PC-3 (cell line): ENCODE results near the gene AHNAK2. TPM values are rescaled to one million over a fixed set of nuclear protein-coding genes. Genes with fewer than 3 reads are reported as not detected.

Source experiments
- ATAC-seq: fragments of 200-7000 bp; cut with Tn5 transposase; 2 replicates; pipeline ENCODE4 v1.9.1; 2020; ENCODE audit warnings: mild to moderate bottlenecking, moderate library complexity
- BruUV-seq: library from RNA; stranded (reverse); fragments of 400-500 nt; replicated peaks from 2 replicates; lab custom pipeline; 2021; lab: Mats Ljungman, UMichigan
- CTCF ChIA-PET: fragments of 300-600 bp; sonication (Branson Sonifier 250); formaldehyde crosslinking; loops from one replicate; lab custom pipeline; 2022; ENCODE audit warnings: antibody characterized with exemption; lab: Charles Lee
- POLR2A ChIA-PET: fragments of 300-600 bp; sonication (Branson Sonifier 250); formaldehyde crosslinking; loops from one replicate; lab custom pipeline; 2022; ENCODE audit warnings: antibody characterized with exemption; ENCODE audit not compliant: unreplicated experiment; lab: Charles Lee
- DNase-seq: peaks from one replicate; pipeline ENCODE4 v3.0.0-alpha.2; 2015
- H2AFZ ChIP-seq: fragments of 300-600 bp; sonication (generic); 2 replicates; pipeline ENCODE4 v1.6.0; 2016; ENCODE audit warnings: antibody characterized with exemption, low read length
- H3F3A ChIP-seq: fragments of 300-600 bp; sonication (generic); one replicate; pipeline ENCODE4 v1.6.0; 2017; ENCODE audit warnings: antibody characterized with exemption, low read length, control low read depth, mild to moderate bottlenecking; ENCODE audit not compliant: unreplicated experiment
- H3K27ac ChIP-seq: fragments of 300-600 bp; sonication (generic); 2 replicates; pipeline ENCODE4 v1.5.1; 2016; ENCODE audit warnings: mild to moderate bottlenecking, low read length
- H3K27me3 ChIP-seq: fragments of 300-600 bp; sonication (generic); 2 replicates; pipeline ENCODE4 v1.6.1; 2016; ENCODE audit warnings: low read length, mixed read lengths
- H3K36me3 ChIP-seq: fragments of 300-600 bp; sonication (generic); 2 replicates; pipeline ENCODE4 v1.6.1; 2016; ENCODE audit warnings: low read depth, mixed run types, low read length, mixed read lengths
- H3K4me1 ChIP-seq: fragments of 300-600 bp; sonication (generic); 2 replicates; pipeline ENCODE4 v1.5.1; 2016; ENCODE audit warnings: low read length; ENCODE audit not compliant: insufficient read depth
- H3K4me2 ChIP-seq: fragments of 300-600 bp; sonication (generic); 2 replicates; pipeline ENCODE4 v1.6.0; 2016; ENCODE audit warnings: low read length
- H3K4me3 ChIP-seq: fragments of 300-600 bp; sonication (generic); 2 replicates; pipeline ENCODE4 v1.5.1; 2016; ENCODE audit warnings: mild to moderate bottlenecking, low read length, mixed read lengths
- H3K79me2 ChIP-seq: fragments of 300-600 bp; sonication (generic); 2 replicates; pipeline ENCODE4 v1.6.1; 2017; ENCODE audit warnings: low read length, mixed read lengths
- H3K9ac ChIP-seq: fragments of 300-600 bp; sonication (generic); 2 replicates; pipeline ENCODE4 v1.6.0; 2016; ENCODE audit warnings: mild to moderate bottlenecking, low read length
- H3K9me2 ChIP-seq: fragments of 300-600 bp; sonication (generic); replicated peaks from 2 replicates; pipeline ENCODE4 v1.6.1; 2016; ENCODE audit warnings: mixed run types, low read length, mixed read lengths
- H3K9me3 ChIP-seq: fragments of 300-600 bp; sonication (generic); 2 replicates; pipeline ENCODE4 v1.6.1; 2016; ENCODE audit warnings: low read length, mixed read lengths
- H4K20me1 ChIP-seq: fragments of 300-600 bp; sonication (generic); 2 replicates; pipeline ENCODE4 v1.6.1; 2016; ENCODE audit warnings: low read length, mixed read lengths
- CTCF ChIP-seq: fragments of 300-600 bp; sonication (generic); conservative IDR thresholded peaks from 2 replicates; pipeline ENCODE4 v1.5.1; 2017; ENCODE audit warnings: antibody characterized with exemption, low read depth, mild to moderate bottlenecking, low read length
- EZH2 ChIP-seq: fragments of 300-600 bp; sonication (generic); IDR thresholded peaks from one replicate; pipeline ENCODE4 v1.6.1; 2017; ENCODE audit warnings: antibody characterized with exemption, mild to moderate bottlenecking, low read length; ENCODE audit not compliant: unreplicated experiment
- EZH2phosphoT487 ChIP-seq: fragments of 300-600 bp; sonication (generic); IDR thresholded peaks from 2 replicates; pipeline ENCODE4 v1.6.1; 2018; ENCODE audit warnings: mild to moderate bottlenecking, antibody characterized with exemption, low read length, borderline replicate concordance
- intact Hi-C: fragments of 100-400 bp; cut with micrococcal nuclease; formaldehyde crosslinking; loops from 2 replicates; pipeline ENCODE4 v1.9.0; 2023
- total RNA-seq: library from RNA; depleted of rRNA; stranded (reverse); fragments of >200 nt; gene quantifications from 2 replicates; pipeline ENCODE4 v1.2.3, GENCODE V29; 2014

The AHNAK2 gene
- total RNA-seq, 1 experiment from 2014 or later = 25.0 TPM

- Histone ChIP-seq H3K27ac (no peak overlapping the region), H3K9me3 (no peaks in the 10 kb centered on the region), H4K20me1 (no peaks in the 10 kb centered on the region), H3K9me2 (no peaks in the 10 kb centered on the region), H3K4me1 (no peaks in the 10 kb centered on the region), H3K27me3 (no peaks in the 10 kb centered on the region), H3F3A (no peaks in the 10 kb centered on the region), H3K9ac (no peak overlapping the region), H3K79me2 (no peaks in the 10 kb centered on the region), H3K36me3 (no peaks in the 10 kb centered on the region), H2AFZ (no peak overlapping the region), H3K4me3 (no peak overlapping the region), H3K4me2 (no peak overlapping the region)
- CTCF ChIA-PET = no interaction called here
- POLR2A ChIA-PET = no interaction called here
- intact Hi-C loops = no loop called here
- TF ChIP-seq EZH2phosphoT487 = no peak
- no peak for TF ChIP-seq CTCF
- TF ChIP-seq EZH2 = no peak
- DNase-seq (no peak), ATAC-seq (no peak)
- no TSS peak for BruUV-seq
Measured at GRCh38 chr14:104939666-104940410, 38.3 kb downstream of the AHNAK2 start.

- no peaks in the 10 kb centered on the region for H3K27me3 ChIP-seq
- ChIA-PET CTCF (no interaction called here), POLR2A (no interaction called here)
- H3K4me1 ChIP-seq = no peaks in the 10 kb centered on the region
- H3K27ac ChIP-seq = no peak overlapping the region
- no peak overlapping the region for H2AFZ ChIP-seq
- no peak overlapping the region for H3K4me3 ChIP-seq
- no peaks in the 10 kb centered on the region for H3K9me2 ChIP-seq
- ATAC-seq (no peak), DNase-seq (no peak)
- BruUV-seq = no TSS peak
- intact Hi-C loops = no loop called here
- H3K9ac ChIP-seq = no peak overlapping the region
- H3F3A ChIP-seq = no peaks in the 10 kb centered on the region
- no peaks in the 10 kb centered on the region for H3K79me2 ChIP-seq
- H3K9me3 ChIP-seq = no peaks in the 10 kb centered on the region
- H3K36me3 ChIP-seq = no peaks in the 10 kb centered on the region
- no peaks in the 10 kb centered on the region for H4K20me1 ChIP-seq
- H3K4me2 ChIP-seq = no peak overlapping the region
- TF ChIP-seq EZH2phosphoT487 = no peak
- TF ChIP-seq CTCF = no peak
- TF ChIP-seq EZH2 = no peak
Measured at GRCh38 chr14:104938960-104939359, 39.2 kb downstream of the AHNAK2 start.

GRCh38 chr14:104938436-104938835 lies 39.7 kb downstream of the AHNAK2 start:
- TF ChIP-seq EZH2 = no peak
- no peak for TF ChIP-seq EZH2phosphoT487
- no peak for TF ChIP-seq CTCF
- DNase-seq = no peak
- H4K20me1 ChIP-seq = no peaks in the 10 kb centered on the region
- H3K27me3 ChIP-seq = no peaks in the 10 kb centered on the region
- no peak overlapping the region for H3K4me2 ChIP-seq
- ChIA-PET CTCF (no interaction called here), POLR2A (no interaction called here)
- no peaks in the 10 kb centered on the region for H3K9me3 ChIP-seq
- no peak overlapping the region for H3K27ac ChIP-seq
- H3K4me3 ChIP-seq = no peak overlapping the region
- H3K9ac ChIP-seq = no peak overlapping the region
- no peaks in the 10 kb centered on the region for H3K9me2 ChIP-seq
- no peak overlapping the region for H2AFZ ChIP-seq
- H3K4me1 ChIP-seq = no peaks in the 10 kb centered on the region
- intact Hi-C loops = no loop called here
- no peaks in the 10 kb centered on the region for H3K36me3 ChIP-seq
- no peaks in the 10 kb centered on the region for H3F3A ChIP-seq
- BruUV-seq = no TSS peak
- no peak for ATAC-seq
- H3K79me2 ChIP-seq = no peaks in the 10 kb centered on the region
